Esophagus squamous epithelium (tissue), 4 donors: Measurements from ENCODE around the gene TBCK.

Experiments
- POLR2A ChIP-seq, 4 donors: fragments of 450-650 bp; IDR thresholded peaks; one replicate each; pipeline ENCODE4 v1.6.1; 2017; ENCODE audit warnings: antibody characterized with exemption in 4 of 4, mild to moderate bottlenecking in 4 of 4, moderate library complexity in 3 of 4
- TF ChIP-seq, protein P1 (sequence below), 6 experiments: fragments of 450-650 bp in 4 of 6; fragments of 200-600 bp in 2 of 6; sonication (generic) in 2 of 6; IDR thresholded peaks; one replicate each; pipeline ENCODE4 v1.5.1; 2016 to 2019; ENCODE audit warnings: antibody characterized with exemption in 6 of 6, mild to moderate bottlenecking in 4 of 6, moderate library complexity in 4 of 6

DNA sequence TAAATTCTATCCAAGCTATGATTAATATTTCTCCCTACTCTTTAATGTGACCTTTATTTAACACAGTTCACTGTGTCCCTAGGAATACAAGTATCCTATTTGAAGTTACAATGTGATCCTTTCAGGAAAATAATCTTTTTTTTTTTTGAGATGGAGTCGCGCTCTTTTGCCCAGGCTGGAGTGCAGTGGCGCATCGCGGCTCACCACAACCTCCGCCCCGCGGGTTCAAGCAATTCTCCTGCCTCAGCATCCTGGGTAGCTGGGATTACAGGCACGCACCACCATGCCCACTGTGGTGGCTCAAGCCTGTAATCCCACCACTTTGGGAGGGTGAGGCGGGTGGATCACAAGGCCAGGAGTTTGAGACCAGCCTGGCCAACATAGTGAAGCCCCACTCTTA, 21.9 kb downstream of the TBCK start:
- no peak for TF ChIP-seq POLR2A (IDR thresholded peaks at IDR 0.05)
- TF ChIP-seq, protein P1, sequence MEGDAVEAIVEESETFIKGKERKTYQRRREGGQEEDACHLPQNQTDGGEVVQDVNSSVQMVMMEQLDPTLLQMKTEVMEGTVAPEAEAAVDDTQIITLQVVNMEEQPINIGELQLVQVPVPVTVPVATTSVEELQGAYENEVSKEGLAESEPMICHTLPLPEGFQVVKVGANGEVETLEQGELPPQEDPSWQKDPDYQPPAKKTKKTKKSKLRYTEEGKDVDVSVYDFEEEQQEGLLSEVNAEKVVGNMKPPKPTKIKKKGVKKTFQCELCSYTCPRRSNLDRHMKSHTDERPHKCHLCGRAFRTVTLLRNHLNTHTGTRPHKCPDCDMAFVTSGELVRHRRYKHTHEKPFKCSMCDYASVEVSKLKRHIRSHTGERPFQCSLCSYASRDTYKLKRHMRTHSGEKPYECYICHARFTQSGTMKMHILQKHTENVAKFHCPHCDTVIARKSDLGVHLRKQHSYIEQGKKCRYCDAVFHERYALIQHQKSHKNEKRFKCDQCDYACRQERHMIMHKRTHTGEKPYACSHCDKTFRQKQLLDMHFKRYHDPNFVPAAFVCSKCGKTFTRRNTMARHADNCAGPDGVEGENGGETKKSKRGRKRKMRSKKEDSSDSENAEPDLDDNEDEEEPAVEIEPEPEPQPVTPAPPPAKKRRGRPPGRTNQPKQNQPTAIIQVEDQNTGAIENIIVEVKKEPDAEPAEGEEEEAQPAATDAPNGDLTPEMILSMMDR (IDR thresholded peaks at IDR 0.05) = no peak
